Ovary (tissue), 3 donors: ENCODE results near the gene TBC1D5.
"Not testable (repeated sequence)": the region's sequence is repeated elsewhere in the genome, so short reads cannot be mapped to it uniquely, and the experiment has no call there.

Source experiments
- EP300 ChIP-seq: sonication (generic); formaldehyde crosslinking; IDR thresholded peaks from one replicate; pipeline ENCODE4 v1.6.1; 2017; ENCODE audit warnings: antibody characterized with exemption
- POLR2A ChIP-seq: fragments of 450-650 bp; IDR thresholded peaks from one replicate; pipeline ENCODE4 v1.6.1; 2017; ENCODE audit warnings: antibody characterized with exemption, mild to moderate bottlenecking, moderate library complexity
- TF ChIP-seq, protein P1 (sequence below), 3 donors: fragments of 450-650 bp in 2 of 3; fragments of 200-600 bp in 1 of 3; IDR thresholded peaks; one replicate each; pipeline versions ENCODE4 v1.5.1 to v1.8.0; 2016 to 2022; ENCODE audit warnings: antibody characterized with exemption in 3 of 3, mild to moderate bottlenecking in 1 of 3
- donor health status: DM: no; HTN: no; CAD: no.

DNA sequence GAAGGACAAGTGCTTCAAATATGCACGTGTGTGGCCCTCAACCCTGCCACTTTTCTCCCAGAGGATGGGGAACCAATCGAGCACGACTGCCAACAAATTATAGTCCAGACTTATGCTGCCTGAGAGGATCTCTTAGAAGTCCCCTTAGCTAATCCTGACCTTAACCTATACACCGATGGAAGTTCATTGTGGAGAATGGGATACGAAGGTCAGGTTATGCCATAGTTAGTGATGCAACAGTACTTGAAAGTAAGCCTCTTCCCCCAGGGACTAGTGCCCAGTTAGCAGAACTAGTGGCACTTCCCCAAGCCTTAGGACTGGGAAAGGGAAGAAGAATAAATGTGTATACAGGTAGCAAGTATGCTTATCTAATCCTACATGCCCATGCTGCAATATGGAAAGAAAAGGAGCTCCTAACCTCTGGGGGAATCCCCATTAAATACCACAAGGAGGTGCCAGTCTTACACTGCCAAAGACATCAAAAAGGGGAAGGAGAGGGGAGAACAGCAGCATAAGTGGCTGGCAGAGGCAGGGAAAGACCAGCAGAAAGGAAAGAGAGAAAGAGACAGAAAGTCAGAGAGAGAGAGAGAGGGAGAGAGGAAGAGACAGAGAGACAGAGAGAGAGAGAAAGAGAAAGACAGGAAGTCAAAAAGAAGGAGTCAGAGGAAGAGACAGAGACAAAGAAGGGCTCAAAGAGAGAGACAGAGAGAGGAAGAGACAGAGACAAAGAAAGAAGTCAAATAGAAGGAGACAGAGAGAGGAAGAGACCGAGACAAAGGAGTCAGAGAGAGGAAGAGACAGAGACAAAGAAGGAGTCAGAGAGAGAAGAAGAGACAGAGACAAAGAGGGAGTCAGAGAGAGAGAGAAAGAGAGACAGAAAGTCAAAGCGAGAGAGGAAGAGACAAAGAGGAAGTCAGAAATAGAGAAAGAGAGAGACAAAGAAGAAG is 37.1 kb upstream of the TBC1D5 start:
- TF ChIP-seq POLR2A, EP300: not testable (repeated sequence)
- TF ChIP-seq, protein P1, sequence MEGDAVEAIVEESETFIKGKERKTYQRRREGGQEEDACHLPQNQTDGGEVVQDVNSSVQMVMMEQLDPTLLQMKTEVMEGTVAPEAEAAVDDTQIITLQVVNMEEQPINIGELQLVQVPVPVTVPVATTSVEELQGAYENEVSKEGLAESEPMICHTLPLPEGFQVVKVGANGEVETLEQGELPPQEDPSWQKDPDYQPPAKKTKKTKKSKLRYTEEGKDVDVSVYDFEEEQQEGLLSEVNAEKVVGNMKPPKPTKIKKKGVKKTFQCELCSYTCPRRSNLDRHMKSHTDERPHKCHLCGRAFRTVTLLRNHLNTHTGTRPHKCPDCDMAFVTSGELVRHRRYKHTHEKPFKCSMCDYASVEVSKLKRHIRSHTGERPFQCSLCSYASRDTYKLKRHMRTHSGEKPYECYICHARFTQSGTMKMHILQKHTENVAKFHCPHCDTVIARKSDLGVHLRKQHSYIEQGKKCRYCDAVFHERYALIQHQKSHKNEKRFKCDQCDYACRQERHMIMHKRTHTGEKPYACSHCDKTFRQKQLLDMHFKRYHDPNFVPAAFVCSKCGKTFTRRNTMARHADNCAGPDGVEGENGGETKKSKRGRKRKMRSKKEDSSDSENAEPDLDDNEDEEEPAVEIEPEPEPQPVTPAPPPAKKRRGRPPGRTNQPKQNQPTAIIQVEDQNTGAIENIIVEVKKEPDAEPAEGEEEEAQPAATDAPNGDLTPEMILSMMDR (IDR thresholded peaks at IDR 0.05) = not testable (repeated sequence)
